SHP77 (cell line): ENCODE measurements around the gene GAMT.
"Not testable (repeated sequence)": the region's sequence is repeated elsewhere in the genome, so short reads cannot be mapped to it uniquely, and the experiment has no call there.

Experiments
- DNase-seq, 2 experiments: peaks; one replicate each; lab custom pipeline; 2025; lab: John Stamatoyannopoulos, UW

The GAMT gene

GRCh38 chr19:1433119-1434039, 32.0 kb upstream of the GAMT start:
- DNase-seq, result no peak

- DNase-seq, result no peak
These were observed 31.2 kb upstream of the GAMT start for GRCh38 chr19:1432507-1432887.

- no peak for DNase-seq
These were observed 30.6 kb upstream of the GAMT start for GRCh38 chr19:1431759-1432506.

GRCh38 chr19:1430246-1430645, 28.9 kb upstream of the GAMT start:
- DNase-seq, result no peak

- DNase-seq, result no peak
These were observed 28.4 kb upstream of the GAMT start for GRCh38 chr19:1429750-1430149.

GRCh38 chr19:1428738-1429391, 27.5 kb upstream of the GAMT start:
- DNase-seq, result no peak

GRCh38 chr19:1427221-1427920, 26.0 kb upstream of the GAMT start:
- DNase-seq, result no peak

- no peak for DNase-seq
These were observed 25.4 kb upstream of the GAMT start for GRCh38 chr19:1426736-1427135.

- DNase-seq, result no peak
These were observed 24.6 kb upstream of the GAMT start for GRCh38 chr19:1425902-1426301.

- no peak for DNase-seq
These were observed 23.9 kb upstream of the GAMT start for GRCh38 chr19:1425102-1425837.

- no peak for DNase-seq
These were observed 23.0 kb upstream of the GAMT start for GRCh38 chr19:1424192-1424955.

- no peak for DNase-seq
These were observed 22.3 kb upstream of the GAMT start for GRCh38 chr19:1423436-1424191.

- DNase-seq, result no peak
These were observed 21.6 kb upstream of the GAMT start for GRCh38 chr19:1422943-1423342.

GRCh38 chr19:1422360-1422759, 21.0 kb upstream of the GAMT start:
- DNase-seq, result no peak

- no peak for DNase-seq
These were observed 20.6 kb upstream of the GAMT start for GRCh38 chr19:1421958-1422305.

GRCh38 chr19:1421218-1421957, 20.0 kb upstream of the GAMT start:
- DNase-seq, result no peak

GRCh38 chr19:1420590-1420989, 19.2 kb upstream of the GAMT start:
- DNase-seq, result no peak

GRCh38 chr19:1420085-1420484, 18.7 kb upstream of the GAMT start:
- DNase-seq, result not testable (repeated sequence)
